A549 treated with CORT108297 at 1 μM for 4 hours (cell line): Measurements from ENCODE around the gene ARMCX5. TPM values are rescaled to one million over a fixed set of nuclear protein-coding genes. Genes with fewer than 3 reads are reported as not detected.

ENCODE experiments used
- total RNA-seq: library from RNA; stranded (reverse); fragments of 200-300 nt; extraction: Qiagen RNA extraction; gene quantifications from 5 replicates; pipeline ENCODE4 v1.2.3, GENCODE V29; 2022

Gene ARMCX5
- 7.7 to 13.8 TPM (median 9.9 TPM) in 5 replicates for total RNA-seq

GRCh38 chrX:102599084-102599950 lies at the start of gene ARMCX5:
Gene ARMCX5, plus strand, starts transcription at chrX:102599515. Its CDS starts 2,627 bp downstream, at chrX:102602142.

DNA sequence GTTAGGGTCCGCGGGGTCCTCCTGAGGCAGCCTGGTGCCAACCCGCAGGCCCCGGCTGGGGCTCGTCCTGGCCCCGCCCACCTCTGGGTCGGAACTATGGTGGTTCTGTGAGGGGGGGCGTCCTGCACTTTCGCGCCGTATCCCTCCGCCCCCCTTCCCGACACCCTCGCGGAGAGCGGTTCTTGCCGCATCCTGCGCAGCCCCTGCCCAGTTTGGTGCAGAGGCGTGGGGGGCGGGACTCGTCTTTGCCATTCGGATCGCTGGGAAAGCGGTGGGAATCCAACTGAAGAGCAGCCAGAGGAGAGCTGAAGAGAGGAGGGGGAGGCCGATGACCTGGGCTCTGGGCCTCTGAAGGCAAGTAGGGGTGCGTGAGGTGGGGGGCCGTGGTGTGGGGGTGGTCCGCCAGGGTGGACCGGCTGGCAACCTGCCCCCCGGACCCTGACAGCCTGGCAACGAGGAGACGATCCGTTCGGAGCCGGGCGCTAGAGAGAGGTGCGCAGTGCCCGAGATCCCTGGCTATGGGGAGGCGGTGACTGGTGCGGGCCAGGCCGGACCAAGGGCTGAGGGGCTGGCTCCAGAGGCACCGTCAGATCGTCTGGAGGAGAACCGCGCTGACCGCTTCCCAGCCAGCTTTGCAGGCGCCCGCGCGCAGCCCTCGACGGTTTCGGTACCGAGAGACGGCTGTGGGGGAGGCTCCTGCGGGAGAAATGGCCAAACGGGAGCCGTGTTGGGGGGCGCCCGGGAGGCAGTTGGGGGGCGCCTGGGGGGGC lies 52.1 kb downstream of the ARMCX5 start, which contains the start of gene GPRASP1:
GPRASP1 (plus strand) TSS at position 242 of the 770 bp plus-strand sequence. CDS start 2,431 bp downstream, outside the sequence.

Other genes starting within 250 kb of the ARMCX5 start
- not detected in 5 replicates for gene NXF2B, start 159.5 kb upstream of the ARMCX5 start, total RNA-seq
- gene TCP11X2, start 127.7 kb upstream of the ARMCX5 start, total RNA-seq = not detected in 5 replicates
- 0.40 to 1.4 TPM (median 0.73 TPM) in 5 replicates for gene TMSB15A, start 82.8 kb upstream of the ARMCX5 start, total RNA-seq
- gene GPRASP1, start 52.0 kb downstream of the ARMCX5 start, total RNA-seq = 0.29 to 0.48 TPM (median 0.37 TPM) in 5 replicates
- gene GPRASP2, start 112.9 kb downstream of the ARMCX5 start, total RNA-seq = 4.7 to 6.9 TPM (median 5.9 TPM) in 5 replicates
- gene GPRASP3, start 121.2 kb downstream of the ARMCX5 start, total RNA-seq = 3.2 to 4.0 TPM (median 3.7 TPM) in 5 replicates